NCI-H748 (cell line): ENCODE results near the gene SLC2A4RG.
"Not testable (repeated sequence)": the region's sequence is repeated elsewhere in the genome, so short reads cannot be mapped to it uniquely, and the experiment has no call there.

Experiments used
- DNase-seq: peaks from one replicate; lab custom pipeline; 2025; ENCODE audit not compliant: unreplicated experiment; lab: John Stamatoyannopoulos, UW

SLC2A4RG gene

DNA sequence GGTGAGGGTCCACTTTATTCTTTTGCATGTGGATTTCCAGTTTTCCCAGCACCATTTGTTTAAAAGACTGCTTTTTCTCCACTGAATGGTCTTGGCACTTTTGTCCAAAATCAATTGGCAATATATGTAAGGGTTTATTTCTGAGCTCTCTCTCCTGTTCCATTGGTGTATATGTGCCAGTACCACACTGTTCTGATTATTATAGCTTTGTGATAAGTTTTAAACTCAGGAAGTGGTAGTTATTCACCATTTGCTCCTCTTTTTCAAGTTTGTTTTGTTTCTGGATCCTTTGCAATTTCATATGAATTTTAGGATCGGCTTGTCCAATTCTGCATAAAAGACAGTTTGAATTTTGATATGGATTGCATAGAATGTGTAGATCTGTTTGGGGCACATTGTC lies 27.4 kb upstream of the SLC2A4RG start:
- no peak for DNase-seq

DNA sequence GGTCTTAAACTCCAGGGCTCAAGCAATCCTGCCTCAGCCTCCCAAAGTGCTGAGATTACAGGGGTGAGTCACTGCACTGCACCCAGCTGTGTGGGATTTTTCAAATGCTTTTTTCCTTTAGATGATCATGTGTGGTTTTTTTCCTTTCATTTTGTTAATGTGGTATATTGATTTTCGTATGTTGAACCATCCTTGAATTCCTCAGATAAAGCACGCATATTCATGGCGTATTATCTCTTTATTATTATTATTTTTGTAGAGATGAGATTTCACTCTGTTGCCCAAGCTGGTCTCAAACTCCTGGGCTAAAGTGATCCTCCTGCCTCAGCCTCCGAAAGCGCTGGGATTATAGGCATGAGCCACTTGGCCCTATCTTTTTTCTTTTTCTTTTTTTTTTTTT lies 24.7 kb upstream of the SLC2A4RG start:
- no peak for DNase-seq

DNA sequence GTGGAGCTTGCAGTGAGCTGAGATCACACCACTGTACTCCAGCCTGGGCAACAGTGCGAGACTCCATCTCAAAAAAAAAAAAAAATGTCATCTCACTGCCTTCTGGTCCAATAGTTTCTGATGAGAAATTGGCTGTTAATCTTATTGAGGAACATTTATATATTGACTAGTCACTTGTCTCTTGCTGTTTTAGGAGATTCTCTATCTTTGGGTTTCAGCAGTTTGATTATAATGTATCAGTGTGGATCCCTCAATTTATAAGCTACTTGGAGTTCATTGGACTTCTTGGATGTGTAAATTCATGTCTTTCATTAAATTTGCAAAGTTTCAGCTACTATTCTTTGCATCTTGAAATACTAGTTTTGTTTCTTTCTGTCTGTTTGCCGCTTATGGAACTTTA lies 20.6 kb upstream of the SLC2A4RG start:
- no peak for DNase-seq

DNA sequence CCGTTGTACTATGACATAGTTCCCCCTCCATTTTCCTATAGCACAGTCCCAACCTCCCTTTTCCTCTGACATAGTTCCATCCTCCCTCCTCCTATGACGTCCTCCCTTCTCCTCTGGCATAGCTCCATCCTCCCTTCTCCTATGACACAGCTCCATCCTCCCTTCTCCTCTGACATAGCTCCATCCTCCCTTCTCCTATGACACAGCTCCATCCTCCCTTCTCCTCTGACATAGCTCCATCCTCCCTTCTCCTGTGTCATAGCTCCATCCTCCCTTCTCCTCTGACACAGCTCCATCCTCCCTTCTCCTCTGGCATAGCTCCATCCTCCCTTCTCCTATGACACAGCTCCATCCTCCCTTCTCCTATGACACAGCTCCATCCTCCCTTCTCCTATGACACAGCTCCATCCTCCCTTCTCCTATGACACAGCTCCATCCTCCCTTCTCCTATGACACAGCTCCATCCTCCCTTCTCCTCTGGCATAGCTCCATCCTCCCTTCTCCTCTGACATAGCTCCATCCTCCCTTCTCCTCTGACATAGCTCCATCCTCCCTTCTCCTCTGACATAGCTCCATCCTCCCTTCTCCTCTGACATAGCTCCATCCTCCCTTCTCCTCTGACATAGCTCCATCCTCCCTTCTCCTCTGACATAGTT lies 16.5 kb upstream of the SLC2A4RG start:
- not testable (repeated sequence) for DNase-seq

DNA sequence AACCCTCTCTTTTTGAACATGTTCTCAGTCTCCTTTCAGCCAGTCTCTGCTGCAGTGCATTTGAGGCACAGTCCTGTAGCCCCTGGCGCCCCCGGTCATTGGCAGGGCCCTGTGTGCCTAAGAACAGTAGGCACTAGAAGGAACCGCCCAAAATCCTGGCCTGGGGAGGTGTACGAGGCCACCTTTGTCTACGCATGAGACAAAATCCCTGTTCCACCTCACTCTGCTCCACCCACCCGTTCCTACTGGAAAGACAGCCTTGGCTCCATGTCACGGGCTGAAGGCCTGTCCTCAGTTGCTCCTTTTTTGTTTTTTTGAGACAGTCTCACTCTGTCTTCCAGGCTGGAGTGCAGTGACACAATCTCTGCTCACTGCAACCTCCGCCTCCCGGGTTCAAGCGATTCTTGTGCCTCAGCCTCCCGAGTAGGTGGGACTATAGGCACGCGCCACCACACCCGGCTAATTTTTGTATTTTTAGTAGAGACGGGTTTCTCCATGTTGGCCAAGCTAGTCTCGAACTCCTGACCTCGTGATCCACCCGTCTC lies 9.3 kb upstream of the SLC2A4RG start:
- not testable (repeated sequence) for DNase-seq

DNA sequence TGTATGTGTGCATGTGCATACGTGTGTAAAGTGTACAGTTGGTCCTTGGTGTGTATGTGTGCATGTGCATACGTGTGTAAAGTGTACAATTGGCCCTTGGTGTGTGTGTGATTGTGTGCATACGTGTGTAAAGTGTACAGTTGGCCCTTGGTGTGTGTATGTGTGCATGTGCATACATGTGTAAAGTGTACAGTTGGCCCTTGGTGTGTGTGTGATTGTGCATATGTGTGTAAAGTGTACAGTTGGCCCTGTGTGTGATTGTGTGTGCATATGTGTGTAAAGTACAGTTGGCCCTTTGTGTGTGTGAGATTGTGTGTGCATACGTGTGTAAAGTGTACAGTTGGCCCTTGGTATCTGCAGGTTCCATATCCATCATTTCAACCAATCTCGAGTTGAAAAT lies 8.2 kb upstream of the SLC2A4RG start:
- DNase-seq, result no peak

DNA sequence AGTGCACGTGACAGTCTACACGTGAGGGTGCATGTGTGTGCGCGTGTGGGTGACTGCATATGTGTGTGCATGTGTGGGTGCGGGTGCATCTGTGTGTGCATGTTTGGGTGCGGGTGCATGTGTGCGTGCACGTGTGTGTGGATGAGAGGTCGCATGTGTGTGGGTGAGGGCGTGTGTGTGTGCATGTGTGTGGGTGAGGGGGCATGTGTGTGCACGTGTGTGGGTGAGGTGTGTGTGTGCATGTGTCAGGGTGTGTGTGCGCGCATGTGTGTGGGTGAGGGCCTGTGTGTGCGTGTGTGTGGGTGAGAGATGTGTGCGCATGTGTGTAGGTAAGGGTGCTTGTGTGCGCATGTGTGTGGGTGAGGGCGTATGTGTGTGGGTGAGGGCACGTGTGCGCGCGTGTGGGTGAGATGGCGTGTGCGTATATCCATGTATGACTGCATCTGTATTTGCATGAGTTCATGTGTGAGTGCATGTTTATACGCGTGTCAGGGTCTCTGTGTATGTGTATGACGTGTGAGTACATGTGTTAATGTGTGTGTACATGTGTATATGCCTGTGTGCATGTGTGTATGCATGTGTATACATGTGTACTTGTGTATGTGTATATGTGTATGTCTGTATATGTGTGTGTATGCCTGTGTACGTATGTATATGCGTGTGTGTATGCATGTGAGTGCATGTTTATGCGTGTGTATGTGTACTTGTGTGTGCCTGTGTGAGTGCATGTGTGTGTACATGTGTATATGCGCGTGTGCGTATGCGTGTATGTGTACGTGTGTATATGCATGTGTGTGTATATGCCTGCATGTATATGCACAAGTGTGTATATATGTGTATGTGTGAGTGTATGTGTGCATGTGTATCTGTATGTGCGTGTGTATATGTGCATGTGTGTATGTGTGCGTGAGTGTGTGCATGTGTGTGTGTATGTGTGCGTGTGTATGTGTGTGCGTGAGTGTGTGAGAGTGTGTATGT lies 7.2 kb upstream of the SLC2A4RG start:
- no peak for DNase-seq

DNA sequence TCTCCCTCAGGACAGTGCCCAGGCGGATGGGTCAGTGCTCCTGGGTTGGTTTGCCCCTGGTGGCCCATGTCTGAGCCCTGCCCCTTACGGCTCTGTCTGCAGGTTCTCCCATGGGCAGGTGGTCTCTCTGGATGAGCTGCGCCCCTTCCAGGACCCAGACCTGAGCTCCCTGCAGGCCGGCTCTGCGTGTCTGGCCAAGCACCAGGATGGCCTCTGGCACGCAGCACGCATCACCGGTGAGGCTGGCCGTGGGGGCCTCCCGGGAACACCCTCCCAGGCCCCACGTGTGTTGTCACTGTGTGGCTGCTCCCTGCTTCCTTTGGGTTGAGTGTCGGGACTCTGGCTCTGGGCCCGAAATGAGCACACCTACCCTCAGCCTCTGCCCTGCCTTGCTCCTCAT lies 6.5 kb upstream of the SLC2A4RG start:
- no peak for DNase-seq

DNA sequence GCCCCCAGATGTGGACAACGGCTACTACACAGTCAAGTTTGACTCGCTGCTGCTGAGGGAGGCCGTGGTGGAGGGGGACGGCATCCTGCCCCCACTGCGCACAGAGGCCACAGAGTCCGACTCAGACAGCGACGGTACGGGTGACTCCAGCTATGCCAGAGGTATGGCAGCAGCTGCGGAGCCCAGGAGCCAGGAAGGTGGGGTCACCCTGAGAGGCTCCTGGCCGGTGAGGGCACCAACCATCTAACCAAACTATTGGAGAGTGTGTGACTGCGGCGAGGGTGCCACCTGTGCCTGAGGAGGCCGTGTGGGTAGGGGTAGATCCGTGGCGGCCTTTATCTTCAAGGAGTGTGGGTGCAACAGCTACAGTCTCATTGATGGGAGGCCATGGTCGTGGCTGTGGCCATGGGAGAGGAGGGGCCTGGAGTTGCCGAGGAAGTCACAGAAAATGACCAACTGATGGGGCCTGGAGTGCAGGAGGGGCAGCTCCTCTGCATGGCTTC lies 5.9 kb upstream of the SLC2A4RG start:
- no peak for DNase-seq

DNA sequence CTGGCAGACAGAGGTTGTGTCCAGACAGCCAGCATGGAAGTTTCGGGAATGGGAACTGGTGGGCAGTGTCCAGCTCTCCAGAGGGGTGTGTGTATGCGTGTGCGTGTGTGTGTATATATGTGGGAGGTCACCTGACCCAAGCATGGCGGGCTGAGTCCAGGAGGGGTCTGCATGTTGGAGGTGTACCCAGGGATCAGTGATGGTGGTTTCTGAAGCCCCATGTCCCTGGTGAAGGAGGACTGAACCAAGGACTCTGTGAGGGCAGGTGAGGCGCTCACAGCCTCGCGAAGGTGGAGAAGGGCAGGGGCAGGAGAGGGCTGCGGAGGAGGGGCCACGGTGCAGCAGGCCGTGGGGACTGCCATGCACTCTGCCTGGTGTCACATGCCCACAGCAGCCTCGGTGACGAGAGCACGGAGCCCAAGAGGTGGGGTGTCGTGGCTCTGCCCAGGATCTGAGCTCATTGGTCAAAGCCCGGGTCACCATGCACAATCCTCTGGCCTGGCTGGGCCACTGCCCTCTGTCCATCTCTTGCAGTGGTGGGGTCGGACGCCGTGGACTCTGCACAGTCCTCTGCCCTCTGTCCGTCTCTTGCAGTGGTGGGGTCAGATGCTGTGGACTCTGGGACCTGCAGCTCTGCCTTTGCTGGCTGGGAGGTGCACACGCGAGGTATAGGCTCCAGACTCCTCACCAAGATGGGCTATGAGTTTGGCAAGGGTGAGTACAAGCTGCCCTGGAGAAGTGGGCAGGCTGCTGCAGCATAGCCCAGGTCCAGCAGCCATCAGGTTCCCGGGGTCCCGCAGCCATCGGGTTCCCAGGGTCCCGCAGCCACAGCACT lies 5.2 kb upstream of the SLC2A4RG start:
- no peak for DNase-seq

DNA sequence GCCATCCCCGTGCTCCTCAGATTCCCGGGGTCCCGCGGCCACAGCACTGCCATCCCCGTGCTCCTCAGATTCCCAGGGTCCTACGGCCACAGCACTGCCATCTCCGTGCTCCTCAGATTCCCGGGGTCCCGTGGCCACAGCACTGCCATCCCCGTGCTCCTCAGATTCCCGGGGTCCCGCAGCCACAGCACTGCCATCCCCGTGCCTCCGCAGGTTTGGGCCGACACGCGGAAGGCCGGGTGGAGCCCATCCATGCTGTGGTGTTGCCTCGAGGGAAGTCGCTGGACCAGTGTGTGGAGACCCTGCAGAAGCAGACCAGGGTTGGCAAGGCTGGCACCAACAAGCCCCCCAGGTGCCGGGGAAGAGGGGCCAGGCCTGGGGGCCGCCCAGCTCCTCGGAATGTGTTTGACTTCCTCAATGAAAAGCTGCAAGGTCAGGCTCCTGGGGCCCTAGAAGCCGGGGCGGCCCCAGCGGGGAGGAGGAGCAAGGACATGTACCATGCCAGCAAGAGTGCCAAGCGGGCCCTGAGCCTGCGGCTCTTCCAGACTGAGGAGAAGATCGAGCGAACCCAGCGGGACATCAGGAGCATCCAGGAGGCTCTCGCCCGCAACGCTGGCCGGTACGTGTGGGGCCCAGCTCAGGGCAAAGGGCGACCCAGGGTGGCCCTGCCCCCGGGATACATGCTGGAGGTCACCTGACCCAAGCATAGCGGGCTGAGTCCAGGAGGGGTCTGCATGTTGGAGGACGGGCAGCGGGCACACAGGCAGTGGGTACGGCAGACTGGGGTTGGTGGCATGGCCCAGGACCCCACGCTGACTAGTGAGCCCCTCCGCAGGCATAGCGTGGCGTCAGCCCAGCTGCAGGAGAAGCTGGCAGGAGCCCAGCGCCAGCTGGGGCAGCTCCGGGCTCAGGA lies 4.4 kb upstream of the SLC2A4RG start:
- no peak for DNase-seq

DNA sequence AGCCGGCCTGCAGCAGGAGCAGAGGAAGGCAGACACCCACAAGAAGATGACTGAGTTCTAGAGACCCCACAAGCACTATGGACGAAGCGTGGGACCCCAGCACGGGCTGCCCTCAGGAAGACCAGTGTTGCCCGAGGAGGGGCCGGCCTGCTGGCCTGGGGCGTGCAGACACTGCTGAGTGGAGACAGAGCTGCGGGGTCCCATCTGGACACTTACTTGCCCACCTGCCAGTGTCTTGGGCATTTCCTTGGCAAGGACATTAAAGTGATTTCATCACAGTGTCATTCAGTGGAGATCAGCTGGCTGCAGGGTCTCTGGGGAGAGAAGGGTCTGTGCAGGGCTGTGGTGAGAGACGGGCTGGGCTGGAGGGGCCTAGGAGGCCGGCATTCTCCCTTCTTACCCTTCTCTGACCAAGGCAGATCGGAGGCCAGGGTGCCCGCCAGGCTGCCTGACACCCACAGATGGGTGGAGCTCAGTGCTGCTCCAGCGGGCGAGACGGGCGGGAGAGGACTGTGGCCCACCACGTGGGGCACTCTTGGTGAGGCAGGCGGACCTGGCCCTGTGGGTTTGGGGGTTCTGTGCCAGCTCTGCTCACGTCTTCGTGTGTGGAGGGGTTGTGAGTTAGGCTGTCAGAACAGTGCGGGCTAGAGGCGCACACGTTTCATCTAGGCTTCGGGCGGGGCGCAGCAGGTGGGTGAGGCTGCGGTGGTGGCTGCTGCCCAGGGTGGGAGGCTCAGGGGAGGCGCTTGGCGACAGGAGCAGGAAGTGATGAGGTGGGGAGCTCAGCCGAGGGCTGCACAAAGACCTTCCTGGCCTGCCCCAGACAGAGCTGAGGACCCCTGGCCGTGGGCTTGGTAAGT lies 3.5 kb upstream of the SLC2A4RG start, which contains the start of gene LIME1:
TSS of gene LIME1 (plus strand) at position 806 of the 860 bp plus-strand sequence. CDS start 886 bp downstream, outside the sequence.
- DNase-seq, result no peak

DNA sequence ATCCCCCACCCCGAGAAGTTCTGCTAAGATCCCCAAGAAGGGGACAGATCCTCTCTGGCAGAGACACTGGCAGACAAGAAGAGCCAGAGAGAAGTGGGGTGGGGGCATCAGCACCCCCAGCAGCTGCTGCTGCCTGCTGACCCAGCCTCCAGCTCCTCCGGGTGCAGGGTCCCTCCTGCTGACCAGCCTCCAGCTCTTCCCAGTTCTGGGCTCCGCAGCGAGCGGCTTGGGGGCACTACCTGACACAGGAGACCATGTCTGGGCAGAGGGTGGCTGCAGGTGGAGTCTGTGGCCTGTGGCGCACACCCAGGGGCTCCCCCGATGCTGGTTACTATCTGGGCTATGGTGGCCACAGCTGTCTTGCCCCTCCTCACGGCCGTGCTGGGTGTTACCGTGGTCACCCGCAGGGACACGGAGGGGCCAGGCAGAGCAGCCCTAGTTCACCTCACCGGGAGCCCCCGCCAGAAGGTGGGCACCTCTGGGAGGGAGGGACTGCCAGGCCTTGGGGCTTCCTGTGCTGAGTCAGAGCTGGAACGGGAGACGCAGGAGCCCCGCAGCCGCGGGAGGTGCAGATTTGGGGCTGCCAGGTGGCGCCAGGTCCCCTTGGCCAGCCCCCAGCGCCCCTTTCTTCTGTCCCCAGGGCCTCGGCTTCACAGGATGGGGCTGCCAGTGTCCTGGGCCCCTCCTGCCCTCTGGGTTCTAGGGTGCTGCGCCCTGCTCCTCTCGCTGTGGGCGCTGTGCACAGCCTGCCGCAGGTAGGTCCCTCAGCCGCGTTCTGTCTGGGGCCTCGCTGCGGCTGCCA lies 2.5 kb upstream of the SLC2A4RG start:
- DNase-seq, result peak; percentile 14

DNA sequence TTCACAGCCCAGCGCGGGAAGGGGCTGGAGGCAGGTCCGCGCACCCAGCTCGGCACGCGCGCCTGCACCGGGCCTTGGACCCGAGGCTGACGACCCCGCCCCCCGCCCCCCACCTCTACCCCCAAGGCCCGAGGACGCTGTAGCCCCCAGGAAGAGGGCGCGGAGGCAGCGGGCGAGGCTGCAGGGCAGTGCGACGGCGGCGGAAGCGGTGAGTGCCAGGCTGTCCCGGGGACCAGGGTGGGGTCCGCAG lies 2.0 kb upstream of the SLC2A4RG start:
- no peak for DNase-seq

DNA sequence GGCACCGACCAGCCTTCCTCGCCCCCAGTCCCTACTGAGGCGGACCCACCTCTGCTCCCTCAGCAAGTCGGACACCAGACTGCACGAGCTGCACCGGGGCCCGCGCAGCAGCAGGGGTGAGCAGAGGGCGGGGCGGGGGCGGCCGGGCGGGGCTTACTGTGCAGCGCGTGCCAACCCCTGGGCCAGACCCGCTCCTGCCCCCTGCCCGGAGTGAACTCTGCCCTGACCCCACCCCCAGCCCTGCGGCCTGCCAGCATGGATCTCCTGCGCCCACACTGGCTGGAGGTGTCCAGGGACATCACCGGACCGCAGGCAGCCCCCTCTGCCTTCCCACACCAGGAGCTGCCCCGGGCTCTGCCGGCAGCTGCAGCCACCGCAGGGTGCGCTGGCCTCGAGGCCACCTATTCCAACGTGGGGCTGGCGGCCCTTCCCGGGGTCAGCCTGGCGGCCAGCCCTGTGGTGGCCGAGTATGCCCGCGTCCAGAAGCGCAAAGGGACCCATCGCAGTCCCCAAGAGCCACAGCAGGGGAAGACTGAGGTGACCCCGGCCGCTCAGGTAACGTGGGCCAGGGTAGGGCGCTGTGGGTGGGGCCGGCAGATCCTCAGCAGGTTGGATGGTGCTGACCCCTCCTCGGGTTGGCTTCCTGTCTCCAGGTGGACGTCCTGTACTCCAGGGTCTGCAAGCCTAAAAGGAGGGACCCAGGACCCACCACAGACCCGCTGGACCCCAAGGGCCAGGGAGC lies 1.5 kb upstream of the SLC2A4RG start:
- DNase-seq, result peak; percentile 16

DNA sequence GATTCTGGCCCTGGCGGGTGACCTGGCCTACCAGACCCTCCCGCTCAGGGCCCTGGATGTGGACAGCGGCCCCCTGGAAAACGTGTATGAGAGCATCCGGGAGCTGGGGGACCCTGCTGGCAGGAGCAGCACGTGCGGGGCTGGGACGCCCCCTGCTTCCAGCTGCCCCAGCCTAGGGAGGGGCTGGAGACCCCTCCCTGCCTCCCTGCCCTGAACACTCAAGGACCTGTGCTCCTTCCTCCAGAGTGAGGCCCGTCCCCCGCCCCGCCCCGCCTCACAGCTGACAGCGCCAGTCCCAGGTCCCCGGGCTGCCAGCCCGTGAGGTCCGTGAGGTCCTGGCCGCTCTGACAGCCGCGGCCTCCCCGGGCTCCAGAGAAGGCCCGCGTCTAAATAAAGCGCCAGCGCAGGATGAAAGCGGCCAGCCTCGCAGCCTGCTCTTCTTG lies 868 bp upstream of the SLC2A4RG start:
- DNase-seq, result peak; percentile 61

DNA sequence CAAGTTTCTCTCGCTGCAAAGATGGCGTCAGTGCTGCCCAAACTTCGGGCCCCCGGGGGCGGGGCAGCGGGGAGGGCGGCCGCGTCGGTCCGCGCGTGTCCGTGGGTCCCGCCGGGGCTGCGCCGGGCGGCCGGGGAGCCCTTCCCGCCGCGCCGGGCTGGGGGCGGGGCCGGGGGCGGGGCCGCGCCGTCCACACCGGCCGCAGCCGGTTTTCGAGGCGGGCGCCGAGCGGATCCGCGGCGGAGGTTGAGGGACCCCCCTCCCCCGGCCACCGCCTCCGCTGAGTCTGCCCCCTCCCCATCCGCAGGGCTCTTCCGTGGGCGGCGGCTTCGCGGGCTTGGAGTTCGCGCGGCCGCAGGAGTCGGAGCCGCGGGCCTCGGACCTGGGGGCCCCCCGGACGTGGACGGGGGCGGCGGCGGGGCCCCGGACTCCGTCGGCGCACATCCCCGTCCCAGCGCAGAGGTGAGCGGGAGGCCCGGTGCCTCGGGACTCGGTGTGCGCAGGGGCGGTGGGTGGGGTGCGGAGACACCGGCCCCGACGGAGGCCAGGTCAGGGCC lies 572 bp downstream of the SLC2A4RG start:
- DNase-seq, result peak; percentile 58
